ENCODE measurements around the gene EPC1.
"Not testable (repeated sequence)": the region's sequence is repeated elsewhere in the genome, so short reads cannot be mapped to it uniquely, and the experiment has no call there.

- TF ChIP-seq POLR2A, CTCF, EP300 (IDR thresholded peaks at IDR 0.05): not testable (repeated sequence)
Measured at GRCh38 chr10:32233375-32233774, 113.6 kb downstream of the EPC1 start.

Data from ovary (tissue), 3 donors.